ENCODE data around the gene ARID3A. TPM values are rescaled to one million over a fixed set of nuclear protein-coding genes. Genes with fewer than 3 reads are reported as not detected.
A peak's percentile ranks its signal among the peaks of the same experiment; 100 is the strongest.

Gene ARID3A
- total and polyA plus RNA-seq, 2 of the 13 experiments (the other 11 are each of a cell fraction or from before 2014, with no cell fraction given), result 71.3 to 77.9 TPM

DNA sequence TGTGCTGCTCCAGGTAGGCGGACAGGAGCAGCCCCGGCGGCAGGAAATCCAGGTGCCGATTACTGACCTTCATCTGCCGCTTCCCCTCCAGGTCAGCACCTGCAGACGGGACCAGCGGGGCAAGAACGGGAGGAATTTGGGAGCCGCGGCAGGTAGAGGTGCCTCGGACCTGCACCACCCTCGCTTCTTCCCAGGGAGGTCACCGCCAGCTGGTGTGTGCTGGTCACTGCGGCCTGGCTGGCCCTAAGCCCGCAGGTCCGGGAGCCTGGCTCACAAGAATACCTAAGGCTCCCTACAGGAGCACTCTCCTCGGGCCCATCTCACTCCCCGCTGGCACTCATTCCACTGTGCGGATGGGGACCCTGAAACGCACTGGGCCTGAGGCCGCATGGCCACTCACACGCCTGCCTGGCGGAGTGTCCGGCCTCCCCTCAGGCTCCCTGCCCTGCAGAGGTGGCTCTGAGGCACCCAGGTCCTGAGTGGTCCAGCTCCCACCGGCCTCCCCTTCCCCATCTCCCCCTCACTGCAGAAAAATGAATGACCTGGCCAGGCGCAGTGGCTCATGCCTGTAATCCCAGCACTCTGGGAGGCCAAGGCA lies 28.3 kb upstream of the ARID3A start:
- no peak overlapping the region for H3K27ac ChIP-seq (ENCODE audit: extremely low read length, insufficient read depth, low read length)
- ChIA-PET POLR2A (interaction anchor here (0.6 to 0.8 kb wide), 3 partner anchors 12 to 27 kb away, joined by 3 to 4 read pairs (median 3); no protein-coding TSS in a partner anchor), CTCF (ENCODE audit: low intra/inter-chr PET ratio, low total read pairs) (no interaction called here)
- H3K9ac ChIP-seq (ENCODE audit: insufficient read depth, low read depth, low read length), result no peak overlapping the region
- H2AFZ ChIP-seq (ENCODE audit: low read length), result no peak overlapping the region
- no peaks in the 10 kb centered on the region for H3K9me3 ChIP-seq (ENCODE audit: low read length)
- no peak overlapping the region for H3K4me2 ChIP-seq (ENCODE audit: low read depth, low read length)
- TF ChIP-seq, protein P1, sequence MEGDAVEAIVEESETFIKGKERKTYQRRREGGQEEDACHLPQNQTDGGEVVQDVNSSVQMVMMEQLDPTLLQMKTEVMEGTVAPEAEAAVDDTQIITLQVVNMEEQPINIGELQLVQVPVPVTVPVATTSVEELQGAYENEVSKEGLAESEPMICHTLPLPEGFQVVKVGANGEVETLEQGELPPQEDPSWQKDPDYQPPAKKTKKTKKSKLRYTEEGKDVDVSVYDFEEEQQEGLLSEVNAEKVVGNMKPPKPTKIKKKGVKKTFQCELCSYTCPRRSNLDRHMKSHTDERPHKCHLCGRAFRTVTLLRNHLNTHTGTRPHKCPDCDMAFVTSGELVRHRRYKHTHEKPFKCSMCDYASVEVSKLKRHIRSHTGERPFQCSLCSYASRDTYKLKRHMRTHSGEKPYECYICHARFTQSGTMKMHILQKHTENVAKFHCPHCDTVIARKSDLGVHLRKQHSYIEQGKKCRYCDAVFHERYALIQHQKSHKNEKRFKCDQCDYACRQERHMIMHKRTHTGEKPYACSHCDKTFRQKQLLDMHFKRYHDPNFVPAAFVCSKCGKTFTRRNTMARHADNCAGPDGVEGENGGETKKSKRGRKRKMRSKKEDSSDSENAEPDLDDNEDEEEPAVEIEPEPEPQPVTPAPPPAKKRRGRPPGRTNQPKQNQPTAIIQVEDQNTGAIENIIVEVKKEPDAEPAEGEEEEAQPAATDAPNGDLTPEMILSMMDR (CRISPR knock-in tag; IDR thresholded peaks at IDR 0.05), result peak; percentile 23
- TF ChIP-seq, protein P2, sequence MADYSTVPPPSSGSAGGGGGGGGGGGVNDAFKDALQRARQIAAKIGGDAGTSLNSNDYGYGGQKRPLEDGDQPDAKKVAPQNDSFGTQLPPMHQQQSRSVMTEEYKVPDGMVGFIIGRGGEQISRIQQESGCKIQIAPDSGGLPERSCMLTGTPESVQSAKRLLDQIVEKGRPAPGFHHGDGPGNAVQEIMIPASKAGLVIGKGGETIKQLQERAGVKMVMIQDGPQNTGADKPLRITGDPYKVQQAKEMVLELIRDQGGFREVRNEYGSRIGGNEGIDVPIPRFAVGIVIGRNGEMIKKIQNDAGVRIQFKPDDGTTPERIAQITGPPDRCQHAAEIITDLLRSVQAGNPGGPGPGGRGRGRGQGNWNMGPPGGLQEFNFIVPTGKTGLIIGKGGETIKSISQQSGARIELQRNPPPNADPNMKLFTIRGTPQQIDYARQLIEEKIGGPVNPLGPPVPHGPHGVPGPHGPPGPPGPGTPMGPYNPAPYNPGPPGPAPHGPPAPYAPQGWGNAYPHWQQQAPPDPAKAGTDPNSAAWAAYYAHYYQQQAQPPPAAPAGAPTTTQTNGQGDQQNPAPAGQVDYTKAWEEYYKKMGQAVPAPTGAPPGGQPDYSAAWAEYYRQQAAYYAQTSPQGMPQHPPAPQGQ (CRISPR knock-in tag; IDR thresholded peaks at IDR 0.05; ENCODE audit: borderline replicate concordance), result no peak
- TF ChIP-seq NCOA1 (CRISPR knock-in tag; IDR thresholded peaks at IDR 0.05) (no peak), GATAD1 (CRISPR knock-in tag; IDR thresholded peaks at IDR 0.05) (no peak), MAZ (IDR thresholded peaks at IDR 0.05; ENCODE audit: borderline replicate concordance, low read depth, low read length) (no peak), MAZ (CRISPR knock-in tag; IDR thresholded peaks at IDR 0.05; ENCODE audit: low read depth) (no peak), STAG1 (CRISPR knock-in tag; IDR thresholded peaks at IDR 0.05) (0 out of 2 replicates have a peak, but pooled peaks have one; percentile 14), ZNF468 (CRISPR knock-in tag; IDR thresholded peaks at IDR 0.05) (no peak), AGO2 (optimal IDR thresholded peaks at IDR 0.05; ENCODE audit: low read depth, low read length) (peak; percentile 44), RNF2 (conservative IDR thresholded peaks at IDR 0.05; ENCODE audit: low read depth) (no peak), RBFOX2 (IDR thresholded peaks at IDR 0.05; ENCODE audit: low read depth, low read length) (peak; percentile 65), SUZ12 (IDR thresholded peaks at IDR 0.05; ENCODE audit: low read depth, low read length) (no peak)
- no peak overlapping the region for H3K4me3 ChIP-seq (replicated peaks in 1 of 3; ENCODE audit: insufficient read depth in 1 of 3, low read depth in 2 of 3, low read length in 3 of 3)
- WGBS (ENCODE audit: low lambda C conversion rate), result 92% methylated on average over 12 of the region's 26 CpGs
- no peaks in the 10 kb centered on the region for H3K4me1 ChIP-seq (ENCODE audit: insufficient read depth, low read length)
- intact Hi-C loops (cut with micrococcal nuclease; ENCODE audit: unreplicated experiment), result no loop called here
- peaks cover under 1% of the 10 kb centered on the region for H3K79me2 ChIP-seq (ENCODE audit: insufficient read depth, low read length)
- ATAC-seq (peak; percentile 60), FAIRE-seq (no peak), DNase-seq (ENCODE audit: low spot score) (no peak)
- H4K20me1 ChIP-seq (ENCODE audit: insufficient read depth, low read length), result no peaks in the 10 kb centered on the region
- BruUV-seq (replicated peaks), result no TSS peak
- in situ Hi-C loops (cut with HindIII; ENCODE audit: extremely low pct_ligation_motif_present, low pct_unique_long_range_greater_than_20kb), result no loop called here
- no peaks in the 10 kb centered on the region for H3K27me3 ChIP-seq (ENCODE audit: control insufficient read depth in 1 of 2, insufficient read depth in 2 of 2, low read length in 2 of 2)
- H3K36me3 ChIP-seq (replicated peaks in 1 of 2; ENCODE audit: control insufficient read depth in 1 of 2, insufficient read depth in 2 of 2, low read length in 2 of 2), result peaks cover 5 to 15% of the 10 kb centered on the region in 2 experiments; a peak in 4 of 5 replicates

Measured in HepG2 (cell line).